Omental fat pad (tissue), 4 donors: ENCODE results near the gene SYT12. TPM values are rescaled to one million over a fixed set of nuclear protein-coding genes. Genes with fewer than 3 reads are reported as not detected.

ENCODE experiments used
- ATAC-seq: fragments of 150-250 bp; one replicate; pipeline ENCODE4 v1.9.1; 2016; ENCODE audit warnings: mild to moderate bottlenecking, moderate library complexity; ENCODE audit not compliant: low FRiP score
- DNase-seq: peaks from one replicate; pipeline ENCODE4 v3.0.0-alpha.2; 2019; ENCODE audit warnings: low spot score
- total RNA-seq, 4 donors: library from RNA; depleted of rRNA; stranded (reverse); fragments of >200 nt; gene quantifications; one replicate each; pipeline ENCODE4 v1.1.0, GENCODE V29; 2016
- TF ChIP-seq, protein P1 (sequence below), 3 donors: fragments of 450-650 bp; IDR thresholded peaks; one replicate each; pipeline ENCODE4 v1.5.1; 2016 to 2017; ENCODE audit warnings: antibody characterized with exemption in 3 of 3, mild to moderate bottlenecking in 3 of 3, moderate library complexity in 2 of 3

SYT12 gene
- total RNA-seq, 4 donors from 2014 or later, result 0.36 to 1.8 (median 0.37) TPM; not detected in 1

- DNase-seq (no peak), ATAC-seq (no peak)
- TF ChIP-seq, protein P1, sequence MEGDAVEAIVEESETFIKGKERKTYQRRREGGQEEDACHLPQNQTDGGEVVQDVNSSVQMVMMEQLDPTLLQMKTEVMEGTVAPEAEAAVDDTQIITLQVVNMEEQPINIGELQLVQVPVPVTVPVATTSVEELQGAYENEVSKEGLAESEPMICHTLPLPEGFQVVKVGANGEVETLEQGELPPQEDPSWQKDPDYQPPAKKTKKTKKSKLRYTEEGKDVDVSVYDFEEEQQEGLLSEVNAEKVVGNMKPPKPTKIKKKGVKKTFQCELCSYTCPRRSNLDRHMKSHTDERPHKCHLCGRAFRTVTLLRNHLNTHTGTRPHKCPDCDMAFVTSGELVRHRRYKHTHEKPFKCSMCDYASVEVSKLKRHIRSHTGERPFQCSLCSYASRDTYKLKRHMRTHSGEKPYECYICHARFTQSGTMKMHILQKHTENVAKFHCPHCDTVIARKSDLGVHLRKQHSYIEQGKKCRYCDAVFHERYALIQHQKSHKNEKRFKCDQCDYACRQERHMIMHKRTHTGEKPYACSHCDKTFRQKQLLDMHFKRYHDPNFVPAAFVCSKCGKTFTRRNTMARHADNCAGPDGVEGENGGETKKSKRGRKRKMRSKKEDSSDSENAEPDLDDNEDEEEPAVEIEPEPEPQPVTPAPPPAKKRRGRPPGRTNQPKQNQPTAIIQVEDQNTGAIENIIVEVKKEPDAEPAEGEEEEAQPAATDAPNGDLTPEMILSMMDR (IDR thresholded peaks at IDR 0.05), result no peak
Observed at GRCh38 chr11:67098799-67099429, 76.0 kb downstream of the SYT12 start.

- TF ChIP-seq, protein P1 (IDR thresholded peaks at IDR 0.05), result no peak
- ATAC-seq (no peak), DNase-seq (no peak)
Observed at GRCh38 chr11:67099831-67100324, 76.9 kb downstream of the SYT12 start.

Other genes with a start within 250 kb of the SYT12 start
- gene RCE1, start 179.7 kb upstream of the SYT12 start, total RNA-seq, result 10 to 100 TPM; 12.8 to 20.4 (median 14.5) TPM
- gene LRFN4, start 166.1 kb upstream of the SYT12 start, total RNA-seq, result 10 to 100 TPM; 10.2 to 16.6 (median 12.4) TPM
- gene PC, start 64.8 kb upstream of the SYT12 start, total RNA-seq, result 100 to 1,000 TPM in 3 of 4 donors, 10 to 100 TPM in 1; 91.0 to 240 (median 134) TPM
- gene C11orf86, start 47.8 kb upstream of the SYT12 start, total RNA-seq, result not detected
- 10 to 100 TPM in 3 of 4 donors, 1 to 10 TPM in 1; 6.9 to 29.9 (median 22.6) TPM for gene RHOD, start 33.7 kb downstream of the SYT12 start, total RNA-seq
- 10 to 100 TPM; 47.4 to 83.6 (median 56.6) TPM for gene KDM2A, start 96.1 kb downstream of the SYT12 start, total RNA-seq
- gene GRK2, start 243.3 kb downstream of the SYT12 start, total RNA-seq, result 100 to 1,000 TPM in 1 of 4 donors, 10 to 100 TPM in 3; 42.6 to 106 (median 50.7) TPM